Measurements from ENCODE around the gene KCNJ5.

DNA sequence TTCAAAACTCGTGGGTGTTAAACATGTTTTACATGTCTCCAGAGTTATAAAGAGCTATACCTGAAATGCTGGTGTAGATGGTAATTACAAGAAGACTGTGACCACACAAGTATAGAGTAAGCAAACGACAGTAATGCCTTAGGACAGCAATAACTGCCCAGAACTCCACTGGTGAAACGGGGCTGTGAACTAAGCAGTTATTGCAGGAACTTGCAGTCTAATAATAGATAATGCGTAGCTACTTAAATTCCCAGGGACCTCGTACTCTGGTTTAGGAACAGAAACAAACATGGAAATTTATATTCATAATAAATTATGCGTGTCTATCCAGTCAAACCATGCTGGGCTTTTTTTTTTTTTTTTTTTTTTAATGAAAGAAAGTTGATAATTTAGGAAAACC lies 76.4 kb downstream of the KCNJ5 start:
- no peak for TF ChIP-seq CTCF (IDR thresholded peaks at IDR 0.05)
- no peak for TF ChIP-seq POLR2A (IDR thresholded peaks at IDR 0.05)
